HCT116 (cell line): ENCODE measurements around the gene DLEC1. TPM values are rescaled to one million over a fixed set of nuclear protein-coding genes. Genes with fewer than 3 reads are reported as not detected.

Experiments
- ATAC-seq: fragments of 200-7000 bp; cut with Tn5 transposase; 2 replicates; pipeline ENCODE4 v1.9.1; 2020; ENCODE audit warnings: mild to moderate bottlenecking, moderate library complexity
- BruUV-seq: library from RNA; stranded (reverse); fragments of 400-500 nt; replicated peaks from 2 replicates; lab custom pipeline; 2021; lab: Mats Ljungman, UMichigan
- CTCF ChIA-PET: fragments of 300-600 bp; sonication (Branson Sonifier 250); formaldehyde crosslinking; loops from one replicate; lab custom pipeline; 2021; ENCODE audit warnings: antibody characterized with exemption; lab: Charles Lee
- POLR2A ChIA-PET: fragments of 300-600, 350-600 bp; sonication (Branson Sonifier 250); formaldehyde crosslinking; loops from one replicate; lab custom pipeline; 2021; ENCODE audit warnings: antibody characterized with exemption; lab: Charles Lee
- RAD21 ChIA-PET, 2 experiments: fragments of 300-600 bp; sonication (Branson Sonifier 250); formaldehyde crosslinking; loops; one replicate each; lab custom pipeline; 2023; ENCODE audit warnings: low total read pairs in 2 of 2; ENCODE audit not compliant: uncharacterized antibody in 2 of 2, unreplicated experiment in 2 of 2, low non-redundant PET in 1 of 2; lab: Charles Lee
- DNase-seq: peaks from one replicate; pipeline ENCODE4 v3.0.0-alpha.2; 2010; ENCODE audit warnings: low read depth, low spot score
- H2AFZ ChIP-seq: fragments of 200-600 bp; shearing (Covaris generic), sonication (generic); 2 replicates; pipeline ENCODE4 v1.6.1; 2017; ENCODE audit warnings: low read depth, mixed run types, mixed read lengths, antibody characterized with exemption, low read length; ENCODE audit not compliant: poor library complexity, severe bottlenecking
- H3K27ac ChIP-seq: 2 replicates; pipeline ENCODE4 v1.5.1; 2012; ENCODE audit warnings: low read depth, low read length
- H3K27me3 ChIP-seq: fragments of 200-600 bp; sonication (generic); 2 replicates; pipeline ENCODE4 v1.6.1; 2016; ENCODE audit warnings: mixed run types, low read length, mixed read lengths; ENCODE audit not compliant: insufficient read depth
- H3K36me3 ChIP-seq, 2 experiments: fragments of 200-500 bp in 1 of 2; fragments of 200-600 bp in 1 of 2; sonication (Bioruptor generic) in 1 of 2; sonication (generic) in 1 of 2; 2 replicates each; pipeline versions ENCODE4 v1.5.1 to v1.6.1; 2014 to 2016; ENCODE audit warnings: low read length in 2 of 2, inconsistent platforms in 1 of 2, mixed read lengths in 1 of 2, mixed run types in 1 of 2; ENCODE audit not compliant: insufficient read depth in 2 of 2, control insufficient read depth in 1 of 2
- H3K4me1 ChIP-seq, 2 experiments: fragments of 200-600 bp in 1 of 2; sonication (generic) in 1 of 2; 2 replicates each; pipeline versions ENCODE4 v1.5.1 to v1.6.1; 2012 to 2017; ENCODE audit warnings: low read length in 2 of 2, inconsistent platforms in 1 of 2, mild to moderate bottlenecking in 1 of 2, mixed read lengths in 1 of 2, mixed run types in 1 of 2, moderate library complexity in 1 of 2; ENCODE audit not compliant: insufficient read depth in 2 of 2, control insufficient read depth in 1 of 2
- H3K4me2 ChIP-seq: fragments of 200-600 bp; sonication (generic); 2 replicates; pipeline ENCODE4 v1.6.1; 2017; ENCODE audit warnings: mixed run types, low read length, mixed read lengths
- H3K4me3 ChIP-seq, 2 experiments: fragments of 200-600 bp in 1 of 2; sonication (generic) in 1 of 2; replicated peaks in 1 of 2; 2 replicates each; pipeline ENCODE4 v1.5.1; 2011 to 2016; ENCODE audit warnings: low read length in 2 of 2, control low read depth in 1 of 2, low read depth in 1 of 2, mild to moderate bottlenecking in 1 of 2, mixed read lengths in 1 of 2, mixed run types in 1 of 2
- H3K79me2 ChIP-seq: fragments of 200-600 bp; sonication (generic); 2 replicates; pipeline ENCODE4 v1.6.1; 2017; ENCODE audit warnings: mild to moderate bottlenecking, mixed run types, low read length, moderate library complexity, mixed read lengths; ENCODE audit not compliant: insufficient read depth
- H3K9ac ChIP-seq: fragments of 200-600 bp; sonication (generic); 2 replicates; pipeline ENCODE4 v1.6.1; 2016; ENCODE audit warnings: low read length, mixed read lengths
- H3K9me2 ChIP-seq: fragments of 200-600 bp; sonication (generic), shearing (Covaris generic); 2 replicates; pipeline ENCODE4 v1.6.1; 2017; ENCODE audit warnings: mixed run types, mild to moderate bottlenecking, moderate library complexity; ENCODE audit not compliant: insufficient read depth
- H3K9me3 ChIP-seq, 2 experiments: fragments of 200-500 bp in 1 of 2; fragments of 200-600 bp in 1 of 2; sonication (Bioruptor generic) in 1 of 2; sonication (generic) in 1 of 2; 2 replicates each; pipeline ENCODE4 v1.6.1; 2014 to 2017; ENCODE audit warnings: low read length in 2 of 2, mixed read lengths in 2 of 2, inconsistent platforms in 1 of 2, low read depth in 1 of 2, mild to moderate bottlenecking in 1 of 2, mixed run types in 1 of 2, moderate library complexity in 1 of 2; ENCODE audit not compliant: control insufficient read depth in 1 of 2, insufficient read depth in 1 of 2
- H4K20me1 ChIP-seq: fragments of 200-600 bp; sonication (generic), shearing (Covaris generic); 2 replicates; pipeline ENCODE4 v1.6.1; 2017; ENCODE audit warnings: mixed run types, mild to moderate bottlenecking, moderate library complexity; ENCODE audit not compliant: insufficient read depth
- ATF3 ChIP-seq: IDR thresholded peaks from 2 replicates; pipeline ENCODE4 v1.6.1; 2012
- EGR1 ChIP-seq: IDR thresholded peaks from 2 replicates; pipeline ENCODE4 v1.6.1; 2012; ENCODE audit warnings: low read depth
- ELF1 ChIP-seq: IDR thresholded peaks from 2 replicates; pipeline ENCODE4 v1.6.1; 2012; ENCODE audit warnings: low read depth, borderline replicate concordance
- EZH2 ChIP-seq: fragments of 200-600 bp; sonication (generic); IDR thresholded peaks from 2 replicates; pipeline ENCODE4 v1.6.1; 2017; ENCODE audit warnings: antibody characterized with exemption, mixed run types
- EZH2phosphoT487 ChIP-seq: fragments of 200-600 bp; IDR thresholded peaks from 2 replicates; pipeline ENCODE4 v1.6.1; 2018; ENCODE audit warnings: antibody characterized with exemption, borderline replicate concordance
- POLR2A ChIP-seq: IDR thresholded peaks from 2 replicates; pipeline ENCODE4 v1.7.0; 2011; ENCODE audit warnings: borderline replicate concordance; ENCODE audit not compliant: insufficient read depth, insufficient read length; ENCODE audit errors: extremely low read depth
- POLR2AphosphoS5 ChIP-seq: IDR thresholded peaks from 2 replicates; pipeline ENCODE4 v1.6.1; 2011; ENCODE audit warnings: mild to moderate bottlenecking, low read depth, low read length, moderate library complexity
- RAD21 ChIP-seq: IDR thresholded peaks from 2 replicates; pipeline ENCODE4 v1.6.1; 2012; ENCODE audit warnings: low read depth, mild to moderate bottlenecking
- REST ChIP-seq: IDR thresholded peaks from 2 replicates; pipeline ENCODE4 v1.6.1; 2012; ENCODE audit warnings: low read depth
- SP1 ChIP-seq: IDR thresholded peaks from 2 replicates; pipeline ENCODE4 v1.6.1; 2012; ENCODE audit warnings: low read depth
- SRF ChIP-seq: IDR thresholded peaks from 2 replicates; pipeline ENCODE4 v1.6.1; 2012; ENCODE audit warnings: low read depth
- TCF7L2 ChIP-seq: IDR thresholded peaks from 2 replicates; pipeline ENCODE4 v1.7.0; 2011; ENCODE audit warnings: borderline replicate concordance, inconsistent platforms; ENCODE audit not compliant: insufficient read depth, insufficient read length; ENCODE audit errors: extremely low read depth
- YY1 ChIP-seq: IDR thresholded peaks from 2 replicates; pipeline ENCODE4 v1.6.1; 2011; ENCODE audit warnings: low read length, low read depth, moderate library complexity, mild to moderate bottlenecking; ENCODE audit not compliant: insufficient replicate concordance; ENCODE audit errors: extremely low read depth
- ZNF274 ChIP-seq: fragments of 200-500 bp; sonication (Bioruptor generic); IDR thresholded peaks from 2 replicates; pipeline ENCODE4 v1.6.1; 2014; ENCODE audit warnings: mild to moderate bottlenecking, low read depth, low read length, inconsistent platforms
- intact Hi-C: fragments of 100-400 bp; cut with micrococcal nuclease; formaldehyde crosslinking; loops from 2 replicates; pipeline ENCODE4 v1.10.0; 2022
- total RNA-seq: library from RNA; stranded (reverse); gene quantifications from one replicate; pipeline ENCODE4 v1.2.1, GENCODE V29; 2021; ENCODE audit not compliant: unreplicated experiment

The DLEC1 gene
- total RNA-seq, 1 experiment from 2014 or later = 0.61 TPM

- Histone ChIP-seq H3K9me3 (no peaks in the 10 kb centered on the region), H3K4me1 (peaks cover 0 to 17% of the 10 kb centered on the region in 2 experiments; a peak in 1 of 4 replicates), H3K27ac (no peak overlapping the region), H2AFZ (no peak overlapping the region), H3K9me2 (no peaks in the 10 kb centered on the region), H3K9ac (no peak overlapping the region), H3K4me2 (no peak overlapping the region), H3K27me3 (no peaks in the 10 kb centered on the region), H4K20me1 (no peaks in the 10 kb centered on the region), H3K4me3 (no peak overlapping the region), H3K36me3 (no peaks in the 10 kb centered on the region), H3K79me2 (no peaks in the 10 kb centered on the region)
- ATAC-seq = no peak
- CTCF ChIA-PET = no interaction called here
- POLR2A ChIA-PET = no interaction called here
- intact Hi-C loops = no loop called here
- no peak for TF ChIP-seq TCF7L2
- no peak for TF ChIP-seq EZH2phosphoT487
- no peak for TF ChIP-seq ZNF274
- no peak for TF ChIP-seq POLR2AphosphoS5
- no peak for TF ChIP-seq ATF3
- TF ChIP-seq ELF1 = no peak
- no peak for TF ChIP-seq REST
- no peak for TF ChIP-seq RAD21
- no peak for TF ChIP-seq YY1
- no peak for TF ChIP-seq POLR2A
- TF ChIP-seq EZH2 = no peak
- no peak for TF ChIP-seq SP1
- no peak for TF ChIP-seq SRF
- TF ChIP-seq EGR1 = no peak
- RAD21 ChIA-PET = no interaction called here
- BruUV-seq = no TSS peak
- no peak for DNase-seq
Observed at GRCh38 chr3:38008971-38009580, 29.9 kb upstream of the DLEC1 start.
